ENCODE measurements around the gene MSH4.
"Not testable (repeated sequence)": the region's sequence is repeated elsewhere in the genome, so short reads cannot be mapped to it uniquely, and the experiment has no call there.

The MSH4 gene

DNA sequence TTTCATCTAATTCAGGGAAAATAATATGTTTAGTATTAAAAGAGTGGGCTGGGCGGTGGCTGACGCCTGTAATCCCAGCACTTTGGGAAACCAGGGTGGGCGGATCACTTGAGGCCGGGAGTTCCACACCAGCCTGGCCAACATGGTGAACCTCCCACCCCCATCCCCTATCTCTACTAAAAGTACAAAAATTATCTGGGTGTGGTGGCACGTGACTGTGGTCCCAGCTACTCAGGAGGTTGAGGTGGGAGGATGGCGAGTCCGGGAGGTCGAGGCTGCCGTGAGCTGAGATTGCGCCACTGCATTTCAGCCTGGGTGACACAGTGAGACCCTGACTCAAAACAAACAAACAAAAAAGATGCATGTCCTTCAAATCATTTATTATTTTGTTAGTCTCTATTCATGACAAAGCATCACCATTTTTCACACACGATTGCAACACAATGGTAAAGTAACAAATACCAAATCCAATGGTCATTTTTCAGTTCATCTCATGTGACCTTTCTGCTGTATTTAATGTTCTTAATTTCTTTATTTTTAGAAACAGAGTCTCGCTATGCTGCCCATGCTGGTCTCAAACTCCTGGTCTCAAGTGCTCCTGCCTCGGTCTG is 1.0 kb downstream of the MSH4 start:
- no peak for DNase-seq

DNA sequence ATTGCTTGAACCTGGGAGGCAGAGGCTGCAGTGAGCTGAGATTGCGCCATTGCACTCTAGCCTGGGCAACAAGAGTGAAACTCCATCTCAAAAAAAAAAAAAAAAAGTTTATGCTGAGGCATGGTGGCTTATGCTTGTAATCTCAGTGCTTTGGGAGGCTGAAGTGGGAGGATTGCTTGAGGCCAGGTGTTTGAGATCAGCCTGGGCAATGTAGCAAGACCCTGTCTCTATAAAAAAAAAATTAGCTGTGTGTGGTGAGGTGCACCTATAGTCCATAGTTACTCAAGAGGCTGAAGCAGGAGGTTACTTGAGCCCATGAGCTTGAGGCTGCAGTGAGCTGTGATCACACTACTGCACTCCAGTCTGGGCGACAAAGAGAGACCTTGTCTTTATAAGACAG is 4.8 kb downstream of the MSH4 start:
- DNase-seq = not testable (repeated sequence)

DNA sequence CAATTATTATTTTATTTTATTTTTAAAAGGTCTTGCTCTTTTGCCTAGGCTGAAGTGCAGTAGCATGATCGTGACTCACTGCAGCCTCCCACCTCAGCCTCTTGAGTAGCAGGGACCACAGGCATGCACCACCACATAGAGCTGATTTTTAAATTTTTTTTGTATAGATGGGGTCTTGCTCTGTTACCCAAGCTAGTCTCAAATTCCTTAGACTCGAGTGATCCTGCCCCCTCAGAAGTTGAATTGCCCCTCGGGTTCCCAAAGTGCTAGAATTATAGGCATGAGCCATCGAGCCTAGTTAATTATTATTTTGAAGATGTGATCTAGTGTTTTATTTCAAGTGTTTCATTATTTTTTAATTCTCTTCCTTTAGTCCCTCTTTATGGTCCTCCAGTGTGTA is 12.2 kb downstream of the MSH4 start:
- no peak for DNase-seq

DNA sequence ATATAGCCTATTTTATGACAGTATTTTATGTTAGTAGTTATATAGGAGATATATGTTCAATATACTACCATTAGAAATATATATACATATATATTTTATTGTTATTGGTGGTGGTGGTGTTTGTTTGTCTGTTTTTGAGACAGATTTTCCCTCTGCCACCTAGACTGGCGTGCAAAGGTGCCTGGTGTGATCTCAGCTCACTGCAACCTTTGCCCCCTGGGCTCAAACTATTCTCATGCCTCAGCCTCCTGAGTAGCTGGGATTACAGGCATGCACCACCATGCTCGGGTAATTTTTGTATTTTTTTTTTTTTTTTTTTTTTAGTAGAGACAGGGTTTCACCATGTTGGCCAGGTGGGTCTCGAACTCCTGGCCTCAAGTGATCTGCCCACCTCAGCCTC is 13.4 kb downstream of the MSH4 start:
- DNase-seq = not testable (repeated sequence)

DNA sequence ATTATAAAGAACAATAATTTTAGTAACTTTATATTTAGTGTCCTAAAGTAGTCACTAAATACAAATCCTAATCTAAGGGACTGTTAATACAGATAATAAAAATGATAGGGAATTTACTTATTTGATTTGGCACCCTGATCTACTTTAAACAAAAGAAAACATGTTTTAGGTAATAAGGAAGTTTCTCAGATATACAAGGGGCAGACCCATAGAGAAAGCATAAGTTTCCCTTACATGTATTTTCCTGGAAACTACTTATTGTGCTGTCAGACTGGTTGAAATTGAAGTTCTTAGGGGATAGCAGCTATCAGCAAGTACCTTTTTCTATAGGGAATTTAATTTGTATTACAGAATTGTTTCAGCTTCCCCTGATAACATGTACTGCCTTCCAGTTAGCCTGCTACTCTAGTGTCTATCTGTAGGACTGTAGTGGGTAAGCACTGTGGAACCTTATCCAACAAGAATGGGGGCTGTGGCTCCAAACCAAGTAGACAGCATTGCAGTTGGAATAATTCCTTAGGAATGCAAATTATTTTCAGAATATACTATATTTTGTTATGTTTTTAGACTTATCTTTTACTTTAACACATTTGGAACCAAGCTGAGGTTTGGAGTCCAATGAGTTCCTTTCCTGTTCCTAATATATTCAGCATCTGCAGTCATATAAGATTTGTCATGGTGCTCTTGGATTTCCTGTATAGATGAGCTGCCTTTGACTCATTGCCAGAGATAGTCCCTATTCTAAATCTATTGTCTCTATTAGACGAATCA is 14.7 kb downstream of the MSH4 start:
- DNase-seq = no peak

DNA sequence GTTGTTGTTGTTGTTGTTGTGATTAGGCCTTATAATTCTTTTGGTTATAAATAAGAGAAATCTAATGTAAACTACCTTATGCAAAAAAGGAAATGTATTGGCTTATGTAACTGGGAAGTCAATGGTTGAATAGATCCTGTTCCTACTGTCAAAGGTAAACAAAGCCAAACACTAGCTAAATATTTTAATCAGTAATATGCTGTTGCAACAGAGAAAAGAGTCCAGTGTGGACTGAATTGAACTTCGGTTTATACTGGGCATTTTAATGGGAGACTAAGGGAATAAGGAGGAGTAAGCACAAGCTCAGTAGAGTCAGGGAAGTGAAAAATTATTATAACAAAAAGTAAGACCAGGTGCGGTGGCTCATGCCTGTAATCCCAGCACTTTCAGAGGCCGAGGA is 15.4 kb downstream of the MSH4 start:
- no peak for DNase-seq

DNA sequence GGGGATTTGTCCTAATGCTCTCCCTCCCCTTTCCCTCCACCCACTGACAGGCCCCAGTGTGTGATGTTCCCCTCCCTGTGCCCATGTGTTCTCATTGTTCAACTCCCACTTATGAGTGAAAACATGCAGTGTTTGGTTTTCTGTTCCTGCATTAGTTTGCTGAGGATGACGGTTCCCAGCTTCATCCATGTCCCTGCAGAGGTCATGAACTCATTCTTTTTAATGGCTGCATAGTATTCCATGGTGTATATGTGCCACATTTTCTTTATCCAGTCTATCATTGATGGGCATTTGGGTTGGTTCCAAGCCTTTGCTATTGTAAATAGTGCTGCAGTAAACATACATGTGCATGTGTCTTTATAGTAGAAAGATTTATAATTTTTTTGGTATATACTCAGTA is 26.9 kb downstream of the MSH4 start:
- not testable (repeated sequence) for DNase-seq

DNA sequence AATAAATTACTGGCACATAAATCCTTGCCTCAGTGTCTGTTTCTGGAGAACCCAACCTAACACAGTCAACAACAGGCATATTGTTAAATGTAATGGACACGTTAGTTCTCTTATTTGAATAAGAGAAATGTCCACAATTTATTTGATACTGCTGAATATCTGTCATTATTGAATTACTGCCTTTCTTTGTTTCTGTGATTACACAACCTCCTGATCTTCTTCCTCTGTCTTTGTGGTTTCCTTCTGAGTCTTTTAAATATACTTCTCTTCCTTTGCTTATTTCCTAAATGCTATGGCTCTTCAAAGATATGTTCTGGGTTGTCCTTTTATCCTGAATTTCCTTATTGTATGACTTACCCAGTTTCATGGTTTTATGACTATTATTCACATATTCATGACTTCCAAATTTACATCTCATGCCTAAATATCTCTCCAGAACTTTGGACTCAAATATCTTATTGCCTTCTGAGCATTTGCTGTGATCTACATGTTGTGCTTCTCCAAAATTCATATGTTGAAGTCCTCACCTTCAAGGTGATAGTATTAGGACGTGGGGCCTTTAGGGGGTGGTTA is 39.9 kb downstream of the MSH4 start:
- no peak for DNase-seq

DNA sequence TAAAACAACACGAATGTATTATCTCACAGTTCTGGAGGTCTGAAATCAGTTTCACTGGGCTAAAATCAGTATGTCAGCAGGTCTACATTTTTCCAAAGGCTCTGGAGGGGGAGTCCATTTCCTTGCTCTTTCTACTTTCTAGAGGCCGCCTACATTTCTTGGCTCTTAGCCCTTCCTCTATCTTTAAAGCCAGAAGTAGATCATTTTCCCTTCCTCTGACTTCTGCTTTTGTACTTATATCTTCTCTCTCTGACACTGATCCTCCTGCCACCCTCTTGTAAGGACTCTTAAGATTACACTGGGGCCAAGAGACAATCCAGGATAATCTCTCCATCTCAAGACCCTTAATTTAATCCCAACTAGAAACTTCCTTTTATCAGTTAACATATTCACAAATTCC is 41.4 kb downstream of the MSH4 start:
- no peak for DNase-seq

DNA sequence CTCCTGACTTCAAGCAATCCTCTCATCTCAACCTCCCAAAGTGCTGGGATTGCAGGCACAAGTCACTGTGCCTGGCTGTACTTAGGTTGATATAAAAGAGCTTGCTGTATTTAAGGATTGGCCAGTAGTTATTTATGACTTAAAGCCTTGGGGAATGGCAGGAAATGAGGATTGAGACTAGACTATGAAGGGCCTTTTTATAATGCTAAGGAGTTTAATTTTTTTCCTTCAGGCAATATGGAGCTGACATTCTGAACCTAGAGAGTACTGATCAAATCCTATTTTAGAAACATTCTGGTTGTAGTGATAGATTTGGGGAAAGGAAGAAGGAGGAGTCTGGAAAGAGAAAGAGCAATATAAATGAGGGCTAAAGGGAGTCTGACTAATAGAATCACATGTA is 44.7 kb downstream of the MSH4 start:
- no peak for DNase-seq

DNA sequence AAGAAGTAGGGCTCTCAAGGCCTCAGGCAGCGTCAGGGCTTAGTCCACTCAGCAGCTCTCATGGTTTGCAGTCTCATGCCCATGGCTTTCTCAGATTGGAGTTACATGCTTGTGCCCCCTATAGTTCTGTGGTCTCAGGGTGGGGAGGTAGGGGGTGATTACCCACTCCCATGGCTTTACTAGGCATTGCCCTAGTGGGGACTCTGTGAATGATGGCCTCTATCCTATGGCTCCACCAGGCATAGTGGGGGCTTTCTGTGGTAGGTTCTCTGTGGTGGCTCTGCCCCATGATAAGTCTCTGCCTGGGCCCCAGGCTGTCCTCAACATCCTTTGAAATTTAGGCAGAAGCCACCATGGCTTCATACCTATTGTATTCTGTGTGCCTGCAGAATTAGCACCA is 48.9 kb downstream of the MSH4 start:
- no peak for DNase-seq

DNA sequence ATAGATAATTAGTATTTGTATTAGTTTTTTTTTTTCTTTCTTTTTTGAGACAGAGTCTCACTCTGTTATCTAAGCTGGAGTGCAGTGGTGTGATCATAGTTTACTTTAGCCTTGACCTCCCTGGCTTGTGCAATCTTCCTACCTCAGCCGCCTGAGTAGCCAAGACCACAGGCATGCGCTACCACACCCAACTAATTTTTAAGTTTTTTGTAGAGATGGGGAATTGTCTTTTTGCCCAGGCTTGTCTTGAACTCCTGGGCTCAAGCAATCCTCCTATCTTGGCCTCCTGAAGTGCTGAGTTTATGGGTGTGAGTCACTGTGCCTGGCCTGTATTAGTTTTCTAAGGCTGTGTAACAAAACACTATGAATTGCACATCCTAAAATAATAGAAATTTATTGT is 58.3 kb downstream of the MSH4 start:
- no peak for DNase-seq

DNA sequence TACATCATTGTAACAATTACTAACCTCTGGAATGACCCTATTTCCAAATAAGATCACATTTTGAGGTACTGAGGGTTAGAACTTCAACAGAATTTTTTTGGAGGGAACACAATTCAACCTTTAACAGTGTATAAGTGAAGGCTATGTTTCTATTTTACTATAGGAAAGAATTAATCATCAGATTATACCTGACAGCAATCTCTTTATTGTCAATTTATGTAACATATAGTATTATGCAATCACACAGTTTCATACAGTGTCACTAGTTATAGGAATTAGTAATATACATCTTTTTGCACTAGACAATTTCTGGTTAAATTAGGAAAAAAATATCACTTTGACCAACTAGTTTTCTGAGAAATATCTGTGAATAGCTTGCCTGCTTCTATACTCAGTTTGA is 59.1 kb downstream of the MSH4 start:
- no peak for DNase-seq

DNA sequence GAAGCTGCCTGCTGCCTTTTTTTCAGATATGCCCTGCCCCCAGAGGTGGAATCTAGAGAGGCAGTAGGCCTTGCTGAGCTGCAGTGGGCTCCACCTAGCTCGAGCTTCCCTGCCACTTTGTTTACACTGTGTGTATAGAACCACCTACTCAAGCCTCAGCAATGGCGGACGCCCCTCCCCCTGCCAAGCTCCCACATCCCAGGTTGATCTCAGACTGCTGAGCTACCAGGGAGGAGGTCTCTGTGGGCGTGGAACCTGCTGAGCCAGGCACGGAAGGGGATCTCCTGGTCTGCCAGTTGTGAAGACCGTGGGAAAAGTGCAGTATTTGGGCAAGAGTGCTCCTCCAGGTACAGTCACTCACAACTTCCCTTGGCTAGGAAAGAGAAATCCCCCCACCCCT is 65.1 kb downstream of the MSH4 start:
- no peak for DNase-seq

DNA sequence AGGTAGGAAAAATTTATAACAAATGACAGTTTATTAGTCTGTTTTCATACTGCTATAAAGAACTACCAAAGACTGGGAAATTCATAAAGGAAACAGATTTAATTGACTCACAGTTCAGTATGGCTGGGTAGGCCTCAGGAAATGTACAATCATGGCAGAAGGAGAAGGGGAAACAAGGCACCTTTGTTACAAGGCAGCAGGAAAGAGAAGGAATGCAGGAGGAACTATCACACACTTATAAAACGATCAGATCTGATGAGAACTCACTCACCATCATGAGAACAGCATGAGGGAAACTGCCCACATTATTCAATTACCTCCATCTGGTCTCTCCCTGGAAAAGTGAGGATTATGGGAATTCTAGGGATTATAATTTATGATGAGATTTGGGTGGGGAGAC is 74.3 kb downstream of the MSH4 start:
- DNase-seq = no peak

DNA sequence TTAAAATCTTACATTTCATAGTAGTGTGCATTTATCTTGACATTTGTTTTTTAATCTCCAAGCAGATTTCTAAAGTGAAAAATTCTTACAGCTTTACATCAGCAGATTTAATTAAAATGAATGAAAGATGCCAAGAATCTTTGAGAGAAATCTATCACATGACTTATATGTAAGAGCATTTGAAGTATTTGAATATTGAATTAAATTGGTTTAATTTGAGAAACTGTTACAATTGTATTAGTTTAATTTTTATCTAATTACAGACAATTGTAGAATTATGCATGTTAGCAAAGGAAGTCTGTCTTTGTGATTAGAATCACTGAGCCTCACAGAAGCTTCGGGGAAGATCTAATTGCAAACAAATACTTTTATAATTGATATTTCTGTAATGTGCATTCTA is 83.3 kb downstream of the MSH4 start:
- no peak for DNase-seq

DNA sequence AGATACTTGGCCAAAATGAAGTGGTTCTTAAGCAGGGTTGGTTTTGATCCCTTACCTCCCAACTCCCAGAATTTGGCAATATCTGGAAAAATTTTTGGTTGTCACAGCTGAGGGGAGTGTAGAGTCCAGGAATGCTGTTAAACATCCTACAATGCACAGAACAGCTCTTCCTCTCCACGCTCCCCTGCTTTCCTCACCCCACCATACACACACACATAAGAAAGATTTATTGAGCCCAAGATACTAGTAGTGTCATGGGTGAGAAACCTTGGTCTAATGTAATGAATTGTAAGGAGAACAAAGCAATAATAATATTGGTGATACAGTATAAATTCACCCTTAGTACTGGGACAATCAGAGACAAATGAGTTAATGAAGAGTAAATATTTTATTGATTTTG is 87.8 kb downstream of the MSH4 start:
- DNase-seq = no peak

DNA sequence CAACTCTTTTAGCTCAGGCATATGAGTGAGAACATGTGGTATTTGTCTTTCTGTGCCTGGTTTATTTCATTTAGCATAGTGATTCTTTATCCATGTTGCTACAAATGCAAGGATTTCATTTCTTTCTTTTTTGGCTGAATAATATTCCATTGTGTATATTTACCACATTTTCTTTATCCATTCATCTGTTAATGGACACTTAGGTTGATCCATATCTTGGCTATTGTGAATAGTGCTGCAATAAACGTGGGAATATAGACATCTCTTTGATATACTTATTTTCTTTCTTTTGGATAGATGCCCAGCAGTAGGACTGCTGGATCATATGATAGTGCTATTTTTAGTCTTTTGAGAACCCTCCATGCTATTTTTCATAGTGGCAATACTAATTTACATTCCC is 104.7 kb downstream of the MSH4 start:
- DNase-seq = peak; percentile 19

DNA sequence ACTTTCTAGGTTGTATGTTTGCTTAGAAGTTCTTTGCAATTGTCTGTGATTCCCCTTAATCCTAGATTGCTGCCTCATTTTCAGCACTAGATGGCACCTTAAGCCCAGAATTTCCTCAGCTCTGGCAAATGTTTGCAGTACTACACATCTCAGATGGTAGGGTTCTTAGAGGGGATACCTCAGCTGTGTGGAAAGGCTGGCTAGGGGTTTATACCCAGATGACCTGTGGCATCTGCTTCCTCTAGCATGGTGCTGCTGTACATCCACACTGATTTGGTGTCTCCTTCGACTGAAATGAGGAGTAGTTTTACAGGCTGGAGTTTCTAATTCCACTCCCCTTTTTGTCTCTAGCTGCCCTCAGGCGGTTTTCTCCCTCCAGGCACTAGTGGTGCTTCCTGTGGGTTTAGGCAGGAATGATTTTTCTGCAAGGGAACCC is 112.1 kb downstream of the MSH4 start:
- peak; percentile 44 for DNase-seq

DNA sequence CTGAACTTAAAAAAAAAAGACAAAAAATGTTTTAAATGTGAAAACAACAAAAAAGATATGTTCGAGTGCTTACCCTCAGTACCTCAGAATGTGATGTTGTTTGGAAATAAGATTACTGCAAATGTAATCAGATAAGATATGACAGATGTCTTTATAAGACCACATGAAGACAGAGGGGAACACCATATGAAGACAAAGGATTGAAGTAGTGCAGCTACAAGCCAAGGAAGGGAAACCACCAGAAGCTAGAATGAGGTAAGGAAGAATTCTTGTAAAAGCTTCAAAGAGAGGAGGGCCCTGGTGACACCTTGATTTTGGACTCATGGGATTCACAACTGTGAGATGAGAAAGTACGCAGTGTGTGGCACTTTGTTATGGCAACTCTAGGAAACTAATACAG is 120.2 kb downstream of the MSH4 start:
- no peak for DNase-seq

DNA sequence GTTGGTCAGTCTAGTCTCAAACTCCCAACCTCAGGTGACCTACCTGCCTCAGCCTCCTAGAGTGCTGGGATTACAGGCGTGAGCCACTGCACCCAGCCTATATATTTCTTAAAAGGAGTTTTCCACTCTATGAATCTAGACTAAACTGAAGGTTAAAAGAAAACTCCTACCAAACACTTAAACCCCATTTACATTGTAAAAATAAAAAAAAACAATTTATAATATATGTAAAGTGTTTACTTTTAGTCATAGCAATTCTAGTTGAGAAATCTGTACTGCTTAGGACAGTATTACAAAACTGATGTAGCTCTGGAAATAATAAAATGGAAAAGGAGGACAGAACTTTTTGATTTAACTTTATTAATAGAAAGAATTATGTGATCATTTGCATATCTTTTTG is 126.0 kb downstream of the MSH4 start:
- no peak for DNase-seq

DNA sequence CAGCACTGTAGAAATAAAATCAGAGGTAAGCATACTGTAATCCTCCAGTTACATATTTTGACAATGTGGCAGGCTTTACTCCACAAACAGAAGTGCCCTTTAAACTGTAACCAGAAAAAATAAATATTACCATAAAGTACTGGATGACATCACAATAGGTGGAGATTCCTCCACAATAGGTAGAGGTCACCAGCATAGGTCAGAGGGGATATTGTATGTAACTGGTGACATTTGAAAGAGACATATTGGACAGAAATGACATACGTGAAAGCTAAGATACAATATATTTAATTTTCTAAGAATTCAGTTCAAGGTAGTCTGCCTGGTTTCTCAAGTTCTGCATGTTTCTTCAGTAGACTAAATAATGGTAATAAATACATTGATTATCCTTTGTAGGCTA is 135.6 kb downstream of the MSH4 start, which contains the start of gene ASB17:
Gene ASB17 (minus strand): TSS at position 101 of the 400 bp plus-strand sequence. CDS start 113 bp downstream, outside the sequence.
- DNase-seq = no peak

DNA sequence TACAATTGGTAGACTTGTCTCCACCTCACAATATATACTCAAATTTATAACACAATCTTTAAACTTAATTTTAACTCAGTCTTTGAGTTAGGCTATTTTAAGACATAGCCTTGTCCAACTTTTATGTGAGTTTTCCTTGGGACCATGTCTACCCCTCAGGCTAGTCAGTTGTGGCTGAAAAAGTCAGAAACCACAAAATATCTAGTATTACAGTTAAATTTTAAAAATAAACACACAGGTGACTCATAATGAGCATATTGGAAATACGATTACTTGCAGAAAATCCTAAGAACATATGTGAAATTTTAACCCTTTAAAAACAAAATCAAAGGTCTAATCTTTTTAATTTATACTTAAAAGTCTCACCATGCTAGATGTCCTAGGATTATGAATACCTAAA is 140.4 kb downstream of the MSH4 start:
- DNase-seq = no peak

DNA sequence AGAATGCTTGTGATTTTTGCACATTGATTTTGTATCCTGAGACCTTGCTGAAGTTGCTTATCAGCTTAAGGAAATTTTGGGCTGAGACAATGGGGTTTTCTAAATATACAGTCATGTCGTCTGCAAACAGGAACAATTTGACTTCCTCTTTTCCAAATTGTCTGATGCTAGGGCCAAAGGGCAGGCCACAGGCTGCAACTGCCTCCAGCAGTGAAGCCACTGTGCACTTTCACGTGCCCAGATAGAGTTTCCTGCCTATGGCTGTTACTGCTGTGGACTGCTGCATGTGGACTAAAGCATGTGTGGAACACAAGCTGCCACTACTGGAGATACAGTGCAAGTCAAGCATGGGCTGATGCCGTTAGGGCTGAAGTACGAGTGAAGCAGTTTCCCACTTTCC is 146.4 kb downstream of the MSH4 start:
- not testable (repeated sequence) for DNase-seq

DNA sequence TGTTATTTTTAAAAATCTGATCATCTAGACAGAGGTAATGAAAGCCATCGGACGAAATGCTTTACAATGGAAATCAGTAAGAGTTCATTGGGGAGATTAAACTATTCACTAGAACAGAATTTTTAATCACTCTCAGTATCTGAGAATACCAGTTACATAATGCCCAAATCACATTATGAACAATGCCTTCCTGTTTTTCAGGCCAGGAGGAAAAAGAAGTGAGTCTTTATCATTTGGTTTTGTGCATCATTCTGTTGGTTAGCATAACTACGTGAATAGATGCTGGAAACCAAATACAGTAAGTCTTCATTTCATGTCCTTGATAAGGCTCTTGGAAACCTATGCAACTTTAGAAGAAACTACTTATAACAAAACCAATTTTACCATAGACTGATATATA is 153.5 kb downstream of the MSH4 start:
- no peak for DNase-seq
